Astrocyte of the spinal cord (primary cell): ENCODE results near the gene NRXN3.

ENCODE experiments used
- DNase-seq: peaks from one replicate; pipeline ENCODE4 v3.0.0; 2011; ENCODE audit warnings: low read depth, low spot score
- H3K4me3 ChIP-seq: 2 replicates; pipeline ENCODE4 v1.5.1; 2011; ENCODE audit warnings: low read depth, mild to moderate bottlenecking, low read length, moderate library complexity
- in situ Hi-C: cut with HindIII; loops from 2 replicates; pipeline ENCODE4 v1.10.0; 2017; ENCODE audit warnings: low sequenced_read_pairs
- TF ChIP-seq, protein P1 (sequence below): IDR thresholded peaks from 2 replicates; pipeline ENCODE4 v1.5.1; 2012; ENCODE audit warnings: low read depth, mild to moderate bottlenecking, low read length, inconsistent platforms

Gene NRXN3

DNA sequence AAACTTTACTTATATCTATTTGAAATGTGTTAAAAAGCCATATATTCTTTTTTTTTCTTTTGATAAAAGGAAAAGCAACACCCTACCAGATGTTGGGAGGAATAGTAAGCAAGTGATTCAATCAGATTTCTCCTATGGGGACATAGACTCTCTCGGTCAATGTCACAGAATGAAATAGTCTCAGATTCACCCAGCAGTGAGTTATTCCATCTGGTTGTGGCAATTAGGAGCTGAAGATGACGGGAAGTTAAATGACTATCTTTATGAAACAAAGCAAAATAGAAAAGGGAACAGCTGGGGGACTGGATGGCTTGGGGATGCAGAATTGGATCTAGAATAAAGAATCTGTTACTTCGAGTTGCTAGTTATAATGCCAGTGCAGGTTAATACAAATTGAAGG, 857.0 kb downstream of the NRXN3 start:
- no peak overlapping the region for H3K4me3 ChIP-seq
- TF ChIP-seq, protein P1, sequence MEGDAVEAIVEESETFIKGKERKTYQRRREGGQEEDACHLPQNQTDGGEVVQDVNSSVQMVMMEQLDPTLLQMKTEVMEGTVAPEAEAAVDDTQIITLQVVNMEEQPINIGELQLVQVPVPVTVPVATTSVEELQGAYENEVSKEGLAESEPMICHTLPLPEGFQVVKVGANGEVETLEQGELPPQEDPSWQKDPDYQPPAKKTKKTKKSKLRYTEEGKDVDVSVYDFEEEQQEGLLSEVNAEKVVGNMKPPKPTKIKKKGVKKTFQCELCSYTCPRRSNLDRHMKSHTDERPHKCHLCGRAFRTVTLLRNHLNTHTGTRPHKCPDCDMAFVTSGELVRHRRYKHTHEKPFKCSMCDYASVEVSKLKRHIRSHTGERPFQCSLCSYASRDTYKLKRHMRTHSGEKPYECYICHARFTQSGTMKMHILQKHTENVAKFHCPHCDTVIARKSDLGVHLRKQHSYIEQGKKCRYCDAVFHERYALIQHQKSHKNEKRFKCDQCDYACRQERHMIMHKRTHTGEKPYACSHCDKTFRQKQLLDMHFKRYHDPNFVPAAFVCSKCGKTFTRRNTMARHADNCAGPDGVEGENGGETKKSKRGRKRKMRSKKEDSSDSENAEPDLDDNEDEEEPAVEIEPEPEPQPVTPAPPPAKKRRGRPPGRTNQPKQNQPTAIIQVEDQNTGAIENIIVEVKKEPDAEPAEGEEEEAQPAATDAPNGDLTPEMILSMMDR: no peak
- no peak for DNase-seq
- in situ Hi-C loops: no loop called here

GRCh38 chr14:79028281-79028680, 858.1 kb downstream of the NRXN3 start:
- no peak overlapping the region for H3K4me3 ChIP-seq
- in situ Hi-C loops: no loop called here
- TF ChIP-seq, protein P1: no peak
- no peak for DNase-seq

DNA sequence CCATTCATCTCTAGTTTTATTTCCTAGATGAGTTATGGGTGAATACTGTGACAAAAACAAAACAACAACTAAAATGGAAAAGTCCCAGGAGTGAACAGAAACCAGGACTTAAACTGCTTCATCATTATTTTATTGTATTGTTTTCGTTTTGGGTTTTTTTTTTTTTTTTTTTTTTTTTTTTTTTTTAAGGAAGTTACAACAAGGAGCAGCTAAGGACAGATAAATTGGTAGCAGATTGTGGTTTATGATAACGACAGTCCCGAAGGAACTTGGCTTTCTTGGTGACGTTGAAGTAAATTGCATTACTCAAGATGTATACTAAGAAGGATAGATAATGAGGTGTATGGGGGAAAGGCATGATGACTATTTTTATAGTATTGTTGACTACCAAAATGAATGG, 866.3 kb downstream of the NRXN3 start:
- TF ChIP-seq, protein P1: no peak
- DNase-seq: no peak
- in situ Hi-C loops: no loop called here
- no peak overlapping the region for H3K4me3 ChIP-seq

DNA sequence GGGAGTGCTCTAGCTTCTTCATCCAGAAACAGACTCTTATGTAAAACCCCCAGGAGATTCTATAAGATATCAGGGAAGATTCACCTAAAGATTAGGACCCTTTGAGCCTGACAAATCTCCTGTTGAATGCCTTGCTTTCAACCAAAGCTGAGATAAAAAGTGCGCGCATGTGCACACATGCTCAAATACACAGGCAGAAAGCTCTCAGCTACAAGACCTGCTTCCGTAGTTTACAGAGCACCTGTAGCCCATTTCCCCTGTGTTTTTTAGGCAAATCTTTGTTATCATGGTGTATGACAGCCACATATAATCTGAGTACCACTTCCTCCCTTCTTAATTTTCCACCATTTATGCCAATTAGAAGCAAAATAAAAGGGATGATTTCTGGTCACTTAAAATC, 866.9 kb downstream of the NRXN3 start:
- TF ChIP-seq, protein P1: no peak
- in situ Hi-C loops: no loop called here

DNA sequence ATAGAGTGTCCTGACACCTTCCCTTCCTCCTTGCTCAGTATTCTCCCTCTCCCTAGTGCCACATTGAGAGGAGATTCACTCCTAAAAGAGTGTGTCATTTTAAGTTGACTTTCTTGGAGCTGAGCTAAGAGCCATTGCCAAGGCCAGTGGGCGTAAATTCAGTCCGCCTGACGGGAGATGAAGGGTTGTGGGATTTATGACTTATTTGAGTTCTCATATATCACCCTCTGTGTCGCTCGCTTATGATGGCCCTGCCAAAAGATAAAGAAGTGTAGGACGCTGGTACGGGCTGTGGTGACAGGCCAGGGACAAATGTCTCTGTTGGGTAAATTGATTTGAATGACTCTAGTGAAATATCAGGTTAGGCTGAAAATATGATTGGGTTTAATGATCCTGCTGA, 867.4 kb downstream of the NRXN3 start:
- TF ChIP-seq, protein P1: no peak
- no peak for DNase-seq
- in situ Hi-C loops: no loop called here
- no peak overlapping the region for H3K4me3 ChIP-seq

More for the DNA sequence above, 866.9 kb downstream of the NRXN3 start:
- no peak overlapping the region for H3K4me3 ChIP-seq
- no peak for DNase-seq

DNA sequence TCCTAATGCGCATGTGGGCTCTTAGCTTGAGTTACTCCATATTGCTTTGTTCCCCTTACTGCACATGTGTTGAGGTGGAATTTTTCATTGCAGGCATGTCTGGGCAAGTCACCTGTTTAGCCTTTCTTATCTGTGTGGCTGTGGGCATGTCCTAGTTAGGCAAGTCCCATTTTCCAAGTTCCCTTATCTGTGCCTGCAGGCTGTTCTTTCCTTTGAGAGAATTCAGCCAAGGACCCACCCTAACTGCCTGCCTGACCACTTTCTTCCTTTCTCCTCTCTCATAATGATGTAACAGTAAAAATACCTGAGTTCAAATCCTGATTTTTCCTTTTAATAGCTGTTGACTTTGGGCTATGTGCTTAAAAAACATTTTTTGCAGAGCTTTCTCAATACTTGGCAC, 870.6 kb downstream of the NRXN3 start:
- TF ChIP-seq, protein P1: no peak
- no peak for DNase-seq
- no peak overlapping the region for H3K4me3 ChIP-seq
- in situ Hi-C loops: no loop called here
